Endothelial cell of umbilical vein (primary cell): ENCODE results near the gene HRH3.

Experiments
- CTCF ChIP-seq, 2 donors: IDR thresholded peaks; 1 replicate in 1 of 2; 2 replicates in 1 of 2; pipeline ENCODE4 v1.5.1; 2011; ENCODE audit warnings: low read length in 2 of 2, mild to moderate bottlenecking in 2 of 2, moderate library complexity in 2 of 2, control low read depth in 1 of 2, inconsistent platforms in 1 of 2, low read depth in 1 of 2; ENCODE audit not compliant: insufficient read depth in 1 of 2; ENCODE audit errors: extremely low read depth in 1 of 2
- POLR2A ChIP-seq: IDR thresholded peaks from 2 replicates; pipeline ENCODE4 v1.6.1; 2012; ENCODE audit warnings: low read depth, mild to moderate bottlenecking, control low read depth, low read length
- POLR2AphosphoS5 ChIP-seq: IDR thresholded peaks from 2 replicates; pipeline ENCODE4 v1.6.1; 2012; ENCODE audit warnings: low read depth, mild to moderate bottlenecking, control low read depth, low read length, moderate library complexity; ENCODE audit not compliant: insufficient read depth

GRCh38 chr20:62235777-62236157, 15.7 kb upstream of the HRH3 start:
- TF ChIP-seq POLR2A: no peak
- no peak for TF ChIP-seq CTCF (IDR thresholded peaks at IDR 0.05; ENCODE audit: extremely low read depth in 1 of 2, insufficient read depth in 1 of 2, low read depth in 1 of 2, low read length in 2 of 2)
- no peak for TF ChIP-seq POLR2AphosphoS5
